ENCODE data around the gene SEPTIN6. TPM values are rescaled to one million over a fixed set of nuclear protein-coding genes. Genes with fewer than 3 reads are reported as not detected.
A peak's percentile ranks its signal among the peaks of the same experiment; 100 is the strongest.

The SEPTIN6 gene
- total RNA-seq, 1 donor from 2014 or later = 1.6 TPM

- FAIRE-seq (no peak), DNase-seq (ENCODE audit: low read depth) (peak; percentile 52)
- TF ChIP-seq CTCF (IDR thresholded peaks at IDR 0.05; ENCODE audit: insufficient read depth, low read length, severe bottlenecking) = peak; percentile 51
- Histone ChIP-seq H3K27me3 (ENCODE audit: control insufficient read depth, insufficient read depth, low read length) (no peaks in the 10 kb centered on the region), H3K36me3 (ENCODE audit: control insufficient read depth, insufficient read depth, low read length) (no peaks in the 10 kb centered on the region), H3K4me3 (ENCODE audit: low read depth, low read length) (no peak overlapping the region)
These were observed 36.6 kb upstream of the SEPTIN6 start for GRCh38 chrX:119729408-119730201.

DNA sequence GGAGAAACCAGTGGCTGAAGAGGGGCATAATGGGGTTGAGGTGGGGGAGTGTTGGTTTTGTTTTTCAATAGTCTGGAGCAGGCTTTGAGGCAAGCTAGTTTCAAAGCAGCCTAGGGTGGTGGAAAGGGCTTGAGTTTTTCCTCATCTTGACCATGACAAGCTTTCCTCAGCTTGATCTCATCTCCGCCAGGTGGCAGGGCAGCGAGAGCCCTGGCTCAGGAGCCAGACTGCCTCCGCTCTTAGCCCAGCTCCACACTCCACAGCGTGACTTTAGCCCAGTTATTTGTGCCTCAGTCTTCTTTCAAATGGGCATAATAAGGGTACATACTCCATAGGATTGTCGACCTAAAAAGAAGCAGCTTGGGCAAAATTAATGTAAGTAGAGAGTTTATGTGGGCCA, 35.5 kb upstream of the SEPTIN6 start:
- H3K36me3 ChIP-seq (ENCODE audit: control insufficient read depth, insufficient read depth, low read length) = no peaks in the 10 kb centered on the region
- FAIRE-seq (no peak), DNase-seq (ENCODE audit: low read depth) (no peak)
- H3K4me3 ChIP-seq (ENCODE audit: low read depth, low read length) = no peak overlapping the region
- peak; percentile 32 for TF ChIP-seq CTCF (IDR thresholded peaks at IDR 0.05; ENCODE audit: insufficient read depth, low read length, severe bottlenecking)
- no peaks in the 10 kb centered on the region for H3K27me3 ChIP-seq (ENCODE audit: control insufficient read depth, insufficient read depth, low read length)

- FAIRE-seq (peak; percentile 23), DNase-seq (ENCODE audit: low read depth) (peak; percentile 5)
- no peaks in the 10 kb centered on the region for H3K36me3 ChIP-seq (ENCODE audit: control insufficient read depth, insufficient read depth, low read length)
- no peak for TF ChIP-seq CTCF (IDR thresholded peaks at IDR 0.05; ENCODE audit: insufficient read depth, low read length, severe bottlenecking)
- no peak overlapping the region for H3K4me3 ChIP-seq (ENCODE audit: low read depth, low read length)
- H3K27me3 ChIP-seq (ENCODE audit: control insufficient read depth, insufficient read depth, low read length) = no peaks in the 10 kb centered on the region
These were observed 34.1 kb upstream of the SEPTIN6 start for GRCh38 chrX:119726900-119727555.

DNA sequence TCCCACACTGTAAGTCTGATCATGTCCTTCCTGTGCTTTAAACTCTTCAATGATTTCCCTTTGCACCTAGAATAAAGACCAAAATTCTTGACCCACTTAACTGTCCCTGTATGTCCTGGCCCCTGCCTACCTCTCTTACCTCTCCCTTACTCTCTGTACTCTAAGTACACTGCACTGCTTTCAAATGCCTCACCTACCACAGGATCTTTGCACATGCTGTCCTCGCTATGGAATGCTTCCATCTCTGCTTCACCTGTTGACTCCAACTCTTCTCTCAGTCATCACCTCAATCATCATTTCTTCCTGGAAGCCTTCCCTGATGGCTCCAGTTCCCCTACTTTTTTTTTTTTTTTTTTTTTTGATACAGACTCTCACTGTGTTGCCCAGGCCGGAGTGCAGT, 29.0 kb upstream of the SEPTIN6 start:
- FAIRE-seq (no peak), DNase-seq (ENCODE audit: low read depth) (no peak)
- TF ChIP-seq CTCF (IDR thresholded peaks at IDR 0.05; ENCODE audit: insufficient read depth, low read length, severe bottlenecking) = no peak
- Histone ChIP-seq H3K27me3 (ENCODE audit: control insufficient read depth, insufficient read depth, low read length) (no peaks in the 10 kb centered on the region), H3K4me3 (ENCODE audit: low read depth, low read length) (no peak overlapping the region), H3K36me3 (ENCODE audit: control insufficient read depth, insufficient read depth, low read length) (no peaks in the 10 kb centered on the region)

GRCh38 chrX:119721487-119721886, 28.5 kb upstream of the SEPTIN6 start:
- no peak overlapping the region for H3K4me3 ChIP-seq (ENCODE audit: low read depth, low read length)
- no peak for TF ChIP-seq CTCF (IDR thresholded peaks at IDR 0.05; ENCODE audit: insufficient read depth, low read length, severe bottlenecking)
- no peaks in the 10 kb centered on the region for H3K27me3 ChIP-seq (ENCODE audit: control insufficient read depth, insufficient read depth, low read length)
- FAIRE-seq (no peak), DNase-seq (ENCODE audit: low read depth) (no peak)
- no peaks in the 10 kb centered on the region for H3K36me3 ChIP-seq (ENCODE audit: control insufficient read depth, insufficient read depth, low read length)

All from bronchial epithelial cell (primary cell).